BE2C (cell line): ENCODE measurements around the gene IDUA.

ENCODE experiments used
- DNase-seq: peaks from one replicate; pipeline ENCODE4 v3.0.0-alpha.2; 2020
- H3K27me3 ChIP-seq: fragments of 250-450 bp; sonication (Bioruptor Pico); 2 replicates; pipeline ENCODE4 v1.5.1; 2020; ENCODE audit warnings: mild to moderate bottlenecking
- H3K36me3 ChIP-seq: fragments of 250-450 bp; sonication (Bioruptor Pico); 2 replicates; pipeline ENCODE4 v1.5.1; 2020; ENCODE audit warnings: mild to moderate bottlenecking
- H3K4me1 ChIP-seq: fragments of 250-450 bp; sonication (Bioruptor Pico); 2 replicates; pipeline ENCODE4 v1.5.1; 2020
- H3K4me3 ChIP-seq: 2 replicates; pipeline ENCODE4 v1.5.1; 2011; ENCODE audit warnings: low read depth, low read length
- H3K9me3 ChIP-seq: fragments of 250-450 bp; sonication (Bioruptor Pico); 2 replicates; pipeline ENCODE4 v1.5.1; 2020
- CTCF ChIP-seq: IDR thresholded peaks from 2 replicates; pipeline ENCODE4 v1.5.1; 2012; ENCODE audit warnings: mild to moderate bottlenecking, low read depth, low read length

Gene IDUA

GRCh38 chr4:1041936-1042330, 55.1 kb downstream of the IDUA start:
- peaks cover 18% of the 10 kb centered on the region for H3K27me3 ChIP-seq
- no peaks in the 10 kb centered on the region for H3K4me1 ChIP-seq
- no peak overlapping the region for H3K4me3 ChIP-seq
- no peak for DNase-seq
- no peaks in the 10 kb centered on the region for H3K9me3 ChIP-seq
- no peaks in the 10 kb centered on the region for H3K36me3 ChIP-seq
- TF ChIP-seq CTCF, result no peak

GRCh38 chr4:1042352-1043055, 55.7 kb downstream of the IDUA start:
- no peaks in the 10 kb centered on the region for H3K36me3 ChIP-seq
- H3K4me3 ChIP-seq, result no peak overlapping the region
- peaks cover 18% of the 10 kb centered on the region for H3K27me3 ChIP-seq
- no peaks in the 10 kb centered on the region for H3K9me3 ChIP-seq
- TF ChIP-seq CTCF, result no peak
- H3K4me1 ChIP-seq, result no peaks in the 10 kb centered on the region
- no peak for DNase-seq

GRCh38 chr4:1043162-1043561, 56.3 kb downstream of the IDUA start:
- Histone ChIP-seq H3K36me3 (no peaks in the 10 kb centered on the region), H3K4me3 (no peak overlapping the region), H3K27me3 (peaks cover 20% of the 10 kb centered on the region), H3K4me1 (no peaks in the 10 kb centered on the region), H3K9me3 (no peaks in the 10 kb centered on the region)
- TF ChIP-seq CTCF, result no peak
- no peak for DNase-seq

- TF ChIP-seq CTCF, result no peak
- H3K4me1 ChIP-seq, result no peaks in the 10 kb centered on the region
- H3K9me3 ChIP-seq, result no peaks in the 10 kb centered on the region
- peak; percentile 62 for DNase-seq
- peaks cover 27% of the 10 kb centered on the region for H3K27me3 ChIP-seq
- H3K36me3 ChIP-seq, result no peaks in the 10 kb centered on the region
- H3K4me3 ChIP-seq, result no peak overlapping the region
These were observed 57.0 kb downstream of the IDUA start for GRCh38 chr4:1043651-1044468.

GRCh38 chr4:1044469-1045192, 57.8 kb downstream of the IDUA start:
- peak; percentile 1 for DNase-seq
- H3K36me3 ChIP-seq, result no peaks in the 10 kb centered on the region
- H3K9me3 ChIP-seq, result no peaks in the 10 kb centered on the region
- peaks cover 34% of the 10 kb centered on the region for H3K27me3 ChIP-seq
- TF ChIP-seq CTCF, result no peak
- no peak overlapping the region for H3K4me3 ChIP-seq
- no peaks in the 10 kb centered on the region for H3K4me1 ChIP-seq
